ENCODE results near the gene RASGRP3.
"Not testable (repeated sequence)": the region's sequence is repeated elsewhere in the genome, so short reads cannot be mapped to it uniquely, and the experiment has no call there.

RASGRP3 gene

GRCh38 chr2:33476131-33476792 lies at the start of gene RASGRP3:
Gene RASGRP3 (plus strand): TSS chr2:33476649. CDS start chr2:33515137, 38,488 bp downstream.
- peak; percentile 79 for DNase-seq

GRCh38 chr2:33426666-33427231 lies 49.7 kb upstream of the RASGRP3 start:
- DNase-seq, result peak; percentile 51

- DNase-seq, result no peak
Measured at GRCh38 chr2:33430077-33430476, 46.4 kb upstream of the RASGRP3 start.

GRCh38 chr2:33430856-33431255 lies 45.6 kb upstream of the RASGRP3 start:
- DNase-seq, result no peak

- DNase-seq, result no peak
Measured at GRCh38 chr2:33432871-33433270, 43.6 kb upstream of the RASGRP3 start.

GRCh38 chr2:33433279-33434235 lies 42.9 kb upstream of the RASGRP3 start:
- no peak for DNase-seq

GRCh38 chr2:33435518-33435917 lies 40.9 kb upstream of the RASGRP3 start:
- no peak for DNase-seq

- DNase-seq, result no peak
Measured at GRCh38 chr2:33436083-33436482, 40.4 kb upstream of the RASGRP3 start.

- no peak for DNase-seq
Measured at GRCh38 chr2:33437297-33437696, 39.2 kb upstream of the RASGRP3 start.

- no peak for DNase-seq
Measured at GRCh38 chr2:33437815-33438214, 38.6 kb upstream of the RASGRP3 start.

- DNase-seq, result peak; percentile 3
Measured at GRCh38 chr2:33441235-33441810, 35.1 kb upstream of the RASGRP3 start.

- not testable (repeated sequence) for DNase-seq
Measured at GRCh38 chr2:33442052-33442451, 34.4 kb upstream of the RASGRP3 start.

- no peak for DNase-seq
Measured at GRCh38 chr2:33442528-33443079, 33.8 kb upstream of the RASGRP3 start.

- no peak for DNase-seq
Measured at GRCh38 chr2:33443274-33443829, 33.1 kb upstream of the RASGRP3 start.

- DNase-seq, result no peak
Measured at GRCh38 chr2:33444967-33445366, 31.5 kb upstream of the RASGRP3 start.

GRCh38 chr2:33448220-33448899 lies 28.1 kb upstream of the RASGRP3 start:
- no peak for DNase-seq

- no peak for DNase-seq
Measured at GRCh38 chr2:33451214-33451613, 25.2 kb upstream of the RASGRP3 start.

- no peak for DNase-seq
Measured at GRCh38 chr2:33451825-33452224, 24.6 kb upstream of the RASGRP3 start.

- DNase-seq, result no peak
Measured at GRCh38 chr2:33452545-33452944, 23.9 kb upstream of the RASGRP3 start.

- no peak for DNase-seq
Measured at GRCh38 chr2:33453905-33454479, 22.5 kb upstream of the RASGRP3 start.

- DNase-seq, result no peak
Measured at GRCh38 chr2:33457556-33458247, 18.7 kb upstream of the RASGRP3 start.

Measured in NCI-H524 treated with DMSO at 0.1 percent for 48 hours (cell line).